ENCODE measurements around the gene LMO1. TPM values are rescaled to one million over a fixed set of nuclear protein-coding genes. Genes with fewer than 3 reads are reported as not detected.

The LMO1 gene
- total RNA-seq, 4 donors from 2014 or later, result not detected

GRCh38 chr11:8202516-8203413 is 60.9 kb downstream of the LMO1 start:
- DNase-seq, result no peak
- H3K9me3 ChIP-seq, result no peaks in the 10 kb centered on the region
- TF ChIP-seq CTCF (IDR thresholded peaks at IDR 0.05) (no peak), POLR2A (IDR thresholded peaks at IDR 0.05) (no peak)
- intact Hi-C loops (cut with DNase I; ENCODE audit: low total_unique reads), result no loop called here
- H3K4me3 ChIP-seq, result no peak overlapping the region
- no peak overlapping the region for H3K27ac ChIP-seq
- H3K4me1 ChIP-seq, result no peaks in the 10 kb centered on the region
- H3K27me3 ChIP-seq, result no peaks in the 10 kb centered on the region
- H3K36me3 ChIP-seq, result no peaks in the 10 kb centered on the region

GRCh38 chr11:8201644-8202365 is 61.9 kb downstream of the LMO1 start:
- H3K36me3 ChIP-seq, result no peaks in the 10 kb centered on the region
- intact Hi-C loops (cut with DNase I; ENCODE audit: low total_unique reads), result no loop called here
- H3K4me3 ChIP-seq, result no peak overlapping the region
- no peaks in the 10 kb centered on the region for H3K27me3 ChIP-seq
- DNase-seq, result no peak
- TF ChIP-seq CTCF (IDR thresholded peaks at IDR 0.05) (no peak), POLR2A (IDR thresholded peaks at IDR 0.05) (no peak)
- H3K9me3 ChIP-seq, result no peaks in the 10 kb centered on the region
- H3K27ac ChIP-seq, result no peak overlapping the region
- H3K4me1 ChIP-seq, result no peaks in the 10 kb centered on the region

GRCh38 chr11:8199676-8200075 is 64.0 kb downstream of the LMO1 start:
- no peak overlapping the region for H3K4me3 ChIP-seq
- TF ChIP-seq POLR2A (IDR thresholded peaks at IDR 0.05), result no peak
- no peak for TF ChIP-seq CTCF (IDR thresholded peaks at IDR 0.05)
- no peaks in the 10 kb centered on the region for H3K27me3 ChIP-seq
- H3K36me3 ChIP-seq, result no peaks in the 10 kb centered on the region
- no peak for DNase-seq
- H3K27ac ChIP-seq, result no peak overlapping the region
- no peaks in the 10 kb centered on the region for H3K4me1 ChIP-seq
- no peaks in the 10 kb centered on the region for H3K9me3 ChIP-seq
- intact Hi-C loops (cut with DNase I; ENCODE audit: low total_unique reads), result no loop called here

GRCh38 chr11:8196749-8197148 is 66.9 kb downstream of the LMO1 start:
- no peak for DNase-seq
- no peaks in the 10 kb centered on the region for H3K4me1 ChIP-seq
- TF ChIP-seq CTCF (IDR thresholded peaks at IDR 0.05) (no peak), POLR2A (IDR thresholded peaks at IDR 0.05) (no peak)
- H3K4me3 ChIP-seq, result no peak overlapping the region
- H3K36me3 ChIP-seq, result no peaks in the 10 kb centered on the region
- H3K27me3 ChIP-seq, result no peaks in the 10 kb centered on the region
- no peaks in the 10 kb centered on the region for H3K9me3 ChIP-seq
- H3K27ac ChIP-seq, result no peak overlapping the region
- intact Hi-C loops (cut with DNase I; ENCODE audit: low total_unique reads), result no loop called here

GRCh38 chr11:8194956-8195355 is 68.7 kb downstream of the LMO1 start:
- H3K27me3 ChIP-seq, result no peaks in the 10 kb centered on the region
- DNase-seq, result no peak
- TF ChIP-seq CTCF (IDR thresholded peaks at IDR 0.05) (no peak), POLR2A (IDR thresholded peaks at IDR 0.05) (no peak)
- no peak overlapping the region for H3K27ac ChIP-seq
- H3K4me3 ChIP-seq, result no peak overlapping the region
- intact Hi-C loops (cut with DNase I; ENCODE audit: low total_unique reads), result no loop called here
- no peaks in the 10 kb centered on the region for H3K4me1 ChIP-seq
- H3K9me3 ChIP-seq, result no peaks in the 10 kb centered on the region
- H3K36me3 ChIP-seq, result no peaks in the 10 kb centered on the region
